B cell (primary cell): ENCODE data around the gene MAP1B. TPM values are rescaled to one million over a fixed set of nuclear protein-coding genes. Genes with fewer than 3 reads are reported as not detected.

Experiments
- ATAC-seq: fragments of 200-7000 bp; cut with Tn5 transposase; one replicate; pipeline ENCODE4 v1.10.0; 2021; ENCODE audit warnings: low read depth, mild to moderate bottlenecking, moderate number of reproducible peaks, moderate library complexity
- CTCF ChIA-PET: fragments of 350-600 bp; sonication (Branson Sonifier 250); formaldehyde crosslinking; loops from one replicate; lab custom pipeline; 2021; ENCODE audit warnings: antibody characterized with exemption, inconsistent platforms; lab: Charles Lee
- POLR2A ChIA-PET: fragments of 350-600 bp; sonication (Branson Sonifier 250); formaldehyde crosslinking; loops from one replicate; lab custom pipeline; 2021; ENCODE audit warnings: antibody characterized with exemption; lab: Charles Lee
- DNase-seq: peaks from one replicate; pipeline ENCODE4 v3.0.0; 2013
- H2AFZ ChIP-seq: 2 replicates; pipeline ENCODE4 v1.6.1; 2012; ENCODE audit warnings: mild to moderate bottlenecking, low read depth, low read length; ENCODE audit not compliant: insufficient read depth, poor library complexity, severe bottlenecking
- H3K27ac ChIP-seq, 2 donors: 1 replicate in 1 of 2; 2 replicates in 1 of 2; pipeline ENCODE4 v1.5.1; 2012 to 2013; ENCODE audit warnings: low read length in 2 of 2, mild to moderate bottlenecking in 2 of 2, moderate library complexity in 1 of 2
- H3K27me3 ChIP-seq, 4 experiments: fragments of 200-600 bp in 1 of 4; sonication (generic) in 1 of 4; replicated peaks in 1 of 4; 1 replicate in 2 of 4; 2 replicates in 2 of 4; pipeline versions ENCODE4 v1.6.1 to v1.7.0; 2013 to 2016; ENCODE audit warnings: low read length in 3 of 4, mild to moderate bottlenecking in 2 of 4, mixed read lengths in 1 of 4, moderate library complexity in 1 of 4; ENCODE audit not compliant: insufficient read depth in 4 of 4, control insufficient read depth in 3 of 4; ENCODE audit errors: control extremely low read depth in 1 of 4
- H3K36me3 ChIP-seq, 2 experiments: replicated peaks in 1 of 2; 1 replicate in 1 of 2; 2 replicates in 1 of 2; pipeline versions ENCODE4 v1.6.1 to v1.7.1; 2013; ENCODE audit warnings: low read length in 1 of 2; ENCODE audit not compliant: insufficient read depth in 2 of 2, control insufficient read depth in 1 of 2; ENCODE audit errors: control extremely low read depth in 1 of 2, extremely low read depth in 1 of 2
- H3K4me1 ChIP-seq, 2 donors: fragments of 200-600 bp in 1 of 2; sonication (generic) in 1 of 2; 1 replicate in 1 of 2; 2 replicates in 1 of 2; pipeline versions ENCODE4 v1.5.1 to v1.6.1; 2013 to 2017; ENCODE audit warnings: low read length in 2 of 2; ENCODE audit not compliant: control insufficient read depth in 2 of 2, insufficient read depth in 2 of 2
- H3K4me2 ChIP-seq: replicated peaks from 2 replicates; pipeline ENCODE3; 2012; ENCODE audit warnings: mild to moderate bottlenecking, low read depth, low read length; ENCODE audit not compliant: poor library complexity, severe bottlenecking
- H3K4me3 ChIP-seq, 5 experiments: fragments of 200-600 bp in 1 of 5; sonication (generic) in 1 of 5; 1 replicate in 3 of 5; 2 replicates in 2 of 5; pipeline versions ENCODE4 v1.5.1 to v1.7.0; 2011 to 2016; ENCODE audit warnings: low read length in 4 of 5, mild to moderate bottlenecking in 4 of 5, low read depth in 2 of 5, control low read depth in 1 of 5, moderate library complexity in 1 of 5; ENCODE audit not compliant: insufficient read depth in 1 of 5; ENCODE audit errors: control extremely low read depth in 1 of 5, extremely low read depth in 1 of 5
- H3K79me2 ChIP-seq: fragments of 200-600 bp; sonication (generic); one replicate; pipeline ENCODE4 v1.6.0; 2016; ENCODE audit warnings: low read length; ENCODE audit not compliant: control insufficient read depth, insufficient read depth
- H3K9ac ChIP-seq: fragments of 200-600 bp; sonication (generic); 2 replicates; pipeline ENCODE4 v1.6.1; 2017; ENCODE audit warnings: mild to moderate bottlenecking, low read length, moderate library complexity
- H3K9me3 ChIP-seq, 3 donors: one replicate each; pipeline versions ENCODE4 v1.6.1 to v1.7.1; 2013; ENCODE audit warnings: low read length in 2 of 3; ENCODE audit not compliant: control insufficient read depth in 2 of 3, insufficient read depth in 1 of 3; ENCODE audit errors: control extremely low read depth in 1 of 3
- H4K20me1 ChIP-seq: 2 replicates; pipeline ENCODE4 v1.6.0; 2012; ENCODE audit warnings: mild to moderate bottlenecking, low read length; ENCODE audit not compliant: insufficient read depth, control insufficient read depth, poor library complexity, severe bottlenecking
- H3K27ac Mint-ChIP-seq: one replicate; pipeline ENCODE4 v1.8.0; 2021; ENCODE audit warnings: mixed read lengths
- H3K27me3 Mint-ChIP-seq: one replicate; pipeline ENCODE4 v1.8.0; 2021; ENCODE audit warnings: mixed read lengths
- H3K4me1 Mint-ChIP-seq: one replicate; pipeline ENCODE4 v1.8.0; 2021; ENCODE audit warnings: mixed read lengths
- H3K4me3 Mint-ChIP-seq: one replicate; pipeline ENCODE4 v1.8.0; 2021; ENCODE audit warnings: mixed read lengths
- H3K9me3 Mint-ChIP-seq: one replicate; pipeline ENCODE4 v1.8.0; 2022; ENCODE audit warnings: mixed read lengths; ENCODE audit not compliant: insufficient read depth
- CTCF ChIP-seq: fragments of 200-600 bp; IDR thresholded peaks from one replicate; pipeline ENCODE4 v1.8.0; 2022; ENCODE audit warnings: antibody characterized with exemption, mild to moderate bottlenecking
- EZH2 ChIP-seq: IDR thresholded peaks from 2 replicates; pipeline ENCODE4 v1.6.1; 2012; ENCODE audit warnings: borderline replicate concordance, low read depth, mild to moderate bottlenecking, moderate library complexity, low read length; ENCODE audit not compliant: insufficient read depth, poor library complexity, severe bottlenecking
- WGBS: methylation state at CpG from one replicate; pipeline ENCODE4 v1.1.5; 2013; ENCODE audit warnings: missing lambda C conversion rate; ENCODE audit not compliant: insufficient coverage; 5-methylcytosine and 5-hydroxymethylcytosine counted together
- intact Hi-C: fragments of 100-400 bp; cut with micrococcal nuclease; formaldehyde crosslinking; loops from one replicate; pipeline ENCODE4 v1.10.0; 2022
- polyA plus RNA-seq: library from polyadenylated mRNA; depleted of rRNA; stranded (reverse); fragments of >200 nt; gene quantifications from 2 replicates; pipeline ENCODE4 v1.2.3, GENCODE V29; 2012
- total RNA-seq, 2 donors: library from RNA; stranded (reverse); fragments of 120-200 nt in 1 of 2; gene quantifications; 1 replicate in 1 of 2; 2 replicates in 1 of 2; pipeline versions ENCODE4 v1.2.3 to v1.2.4, GENCODE V29; 2013 to 2022

The MAP1B gene
- total and polyA plus RNA-seq, 2 donors (not counting 1 experiment from before 2014, with no cell fraction given): 0.15 TPM; not detected in 1

- H3K27ac ChIP-seq: no peak overlapping the region
- Mint-ChIP-seq H3K9me3 (no peaks in the 10 kb centered on the region), H3K4me1 (no peaks in the 10 kb centered on the region), H3K27ac (no peak overlapping the region), H3K27me3 (peaks cover 32% of the 10 kb centered on the region), H3K4me3 (no peak overlapping the region)
- no peaks in the 10 kb centered on the region for H3K79me2 ChIP-seq
- no peak overlapping the region for H3K4me3 ChIP-seq
- no peaks in the 10 kb centered on the region for H4K20me1 ChIP-seq
- intact Hi-C loops: no loop called here
- DNase-seq (no peak), ATAC-seq (no peak)
- TF ChIP-seq CTCF: no peak
- no peak for TF ChIP-seq EZH2
- no peaks in the 10 kb centered on the region for H3K4me1 ChIP-seq
- peaks cover 0 to 4% (median 0%) of the 10 kb centered on the region in 4 experiments for H3K27me3 ChIP-seq
- 83% methylated on average over 3 of the region's 5 CpGs for WGBS
- H3K9ac ChIP-seq: no peak overlapping the region
- no peaks in the 10 kb centered on the region for H3K36me3 ChIP-seq
- ChIA-PET POLR2A (no interaction called here), CTCF (no interaction called here)
- no peak overlapping the region for H3K4me2 ChIP-seq
- H3K9me3 ChIP-seq: no peaks in the 10 kb centered on the region
- no peak overlapping the region for H2AFZ ChIP-seq
Measured at GRCh38 chr5:72067682-72068470, 39.4 kb upstream of the MAP1B start.

GRCh38 chr5:72070529-72070928 is 36.7 kb upstream of the MAP1B start:
- ChIA-PET POLR2A (no interaction called here), CTCF (no interaction called here)
- intact Hi-C loops: no loop called here
- DNase-seq (no peak), ATAC-seq (no peak)
- Histone ChIP-seq H4K20me1 (no peaks in the 10 kb centered on the region), H3K9ac (no peak overlapping the region), H3K4me1 (no peaks in the 10 kb centered on the region), H3K27me3 (no peaks in the 10 kb centered on the region), H3K4me2 (no peak overlapping the region), H3K79me2 (no peaks in the 10 kb centered on the region), H2AFZ (no peak overlapping the region), H3K36me3 (no peaks in the 10 kb centered on the region), H3K27ac (no peak overlapping the region), H3K9me3 (no peaks in the 10 kb centered on the region), H3K4me3 (no peak overlapping the region)
- no peaks in the 10 kb centered on the region for H3K4me1 Mint-ChIP-seq
- peaks cover 30% of the 10 kb centered on the region for H3K27me3 Mint-ChIP-seq
- WGBS: 67% methylated on average over 1 of the region's 3 CpGs
- H3K4me3 Mint-ChIP-seq: no peak overlapping the region
- H3K27ac Mint-ChIP-seq: no peak overlapping the region
- TF ChIP-seq CTCF (no peak), EZH2 (no peak)
- H3K9me3 Mint-ChIP-seq: no peaks in the 10 kb centered on the region
